ENCODE results near the gene OR2L13.

Gene OR2L13

DNA sequence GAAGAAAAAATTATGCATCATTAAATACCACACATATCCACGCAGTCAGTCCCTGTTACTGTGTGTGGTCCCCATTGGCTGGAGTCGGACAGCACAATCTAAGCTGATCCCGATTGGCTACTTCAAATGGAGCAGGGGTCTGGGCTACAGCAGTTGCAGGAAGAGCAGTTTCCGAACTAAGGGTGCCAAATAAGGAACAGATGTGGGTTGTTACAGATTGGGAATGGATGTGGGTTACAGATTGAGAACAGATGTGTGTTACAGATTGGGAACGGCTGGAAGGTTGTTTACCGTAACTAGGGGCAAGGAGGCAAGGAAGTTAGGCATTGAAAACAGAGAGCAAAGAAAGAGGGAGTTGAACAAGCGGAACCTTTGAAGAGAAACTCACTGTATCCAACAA lies 19.9 kb downstream of the OR2L13 start:
- H3K9me3 ChIP-seq, result peaks cover 0 to 24% (median 15%) of the 10 kb centered on the region in 3 donors
- no peaks in the 10 kb centered on the region for H3K4me1 ChIP-seq
- TF ChIP-seq, protein P1, sequence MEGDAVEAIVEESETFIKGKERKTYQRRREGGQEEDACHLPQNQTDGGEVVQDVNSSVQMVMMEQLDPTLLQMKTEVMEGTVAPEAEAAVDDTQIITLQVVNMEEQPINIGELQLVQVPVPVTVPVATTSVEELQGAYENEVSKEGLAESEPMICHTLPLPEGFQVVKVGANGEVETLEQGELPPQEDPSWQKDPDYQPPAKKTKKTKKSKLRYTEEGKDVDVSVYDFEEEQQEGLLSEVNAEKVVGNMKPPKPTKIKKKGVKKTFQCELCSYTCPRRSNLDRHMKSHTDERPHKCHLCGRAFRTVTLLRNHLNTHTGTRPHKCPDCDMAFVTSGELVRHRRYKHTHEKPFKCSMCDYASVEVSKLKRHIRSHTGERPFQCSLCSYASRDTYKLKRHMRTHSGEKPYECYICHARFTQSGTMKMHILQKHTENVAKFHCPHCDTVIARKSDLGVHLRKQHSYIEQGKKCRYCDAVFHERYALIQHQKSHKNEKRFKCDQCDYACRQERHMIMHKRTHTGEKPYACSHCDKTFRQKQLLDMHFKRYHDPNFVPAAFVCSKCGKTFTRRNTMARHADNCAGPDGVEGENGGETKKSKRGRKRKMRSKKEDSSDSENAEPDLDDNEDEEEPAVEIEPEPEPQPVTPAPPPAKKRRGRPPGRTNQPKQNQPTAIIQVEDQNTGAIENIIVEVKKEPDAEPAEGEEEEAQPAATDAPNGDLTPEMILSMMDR (IDR thresholded peaks at IDR 0.05), result no peak
- intact Hi-C loops (cut with DNase I; ENCODE audit: low total_unique reads), result no loop called here
- no peak overlapping the region for H3K4me3 ChIP-seq
- no peak for DNase-seq
- H3K27me3 ChIP-seq, result no peaks in the 10 kb centered on the region
- no peak overlapping the region for H3K27ac ChIP-seq
- no peaks in the 10 kb centered on the region for H3K36me3 ChIP-seq

- H3K27me3 ChIP-seq, result no peaks in the 10 kb centered on the region
- intact Hi-C loops (cut with DNase I; ENCODE audit: low total_unique reads), result no loop called here
- no peak overlapping the region for H3K27ac ChIP-seq
- DNase-seq, result no peak
- TF ChIP-seq, protein P1 (IDR thresholded peaks at IDR 0.05), result no peak
- no peaks in the 10 kb centered on the region for H3K36me3 ChIP-seq
- no peaks in the 10 kb centered on the region for H3K4me1 ChIP-seq
- no peaks in the 10 kb centered on the region for H3K9me3 ChIP-seq
- H3K4me3 ChIP-seq, result no peak overlapping the region
Measured at GRCh38 chr1:248127653-248128052, 32.7 kb downstream of the OR2L13 start.

- Histone ChIP-seq H3K9me3 (no peaks in the 10 kb centered on the region), H3K27ac (no peak overlapping the region), H3K36me3 (no peaks in the 10 kb centered on the region), H3K4me1 (no peaks in the 10 kb centered on the region), H3K4me3 (no peak overlapping the region), H3K27me3 (no peaks in the 10 kb centered on the region)
- intact Hi-C loops (cut with DNase I; ENCODE audit: low total_unique reads), result no loop called here
- no peak for DNase-seq
- TF ChIP-seq, protein P1 (IDR thresholded peaks at IDR 0.05), result no peak
Measured at GRCh38 chr1:248136811-248137210, 41.8 kb downstream of the OR2L13 start.

DNA sequence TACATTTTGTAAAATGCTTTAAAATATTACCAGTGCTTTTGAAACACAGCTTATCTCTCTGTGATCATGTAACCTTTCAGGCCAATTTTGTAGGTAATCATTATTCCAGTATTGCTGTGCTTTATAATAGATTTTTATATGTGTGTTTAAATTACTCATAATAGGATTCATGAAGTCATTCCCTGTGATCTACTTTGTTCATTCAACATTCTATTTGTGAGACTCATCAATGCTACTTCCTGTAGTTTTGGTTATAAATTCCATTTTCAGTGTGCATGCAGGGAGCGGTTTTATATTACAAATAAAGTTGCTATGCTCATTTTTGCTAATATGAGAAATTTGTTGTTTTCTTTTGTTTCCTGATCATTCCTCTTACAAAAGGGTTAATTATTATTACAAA lies 45.9 kb downstream of the OR2L13 start:
- H3K4me3 ChIP-seq, result no peak overlapping the region
- no peak overlapping the region for H3K27ac ChIP-seq
- H3K9me3 ChIP-seq, result no peaks in the 10 kb centered on the region
- intact Hi-C loops (cut with DNase I; ENCODE audit: low total_unique reads), result no loop called here
- no peaks in the 10 kb centered on the region for H3K27me3 ChIP-seq
- H3K4me1 ChIP-seq, result no peaks in the 10 kb centered on the region
- H3K36me3 ChIP-seq, result no peaks in the 10 kb centered on the region
- TF ChIP-seq, protein P1 (IDR thresholded peaks at IDR 0.05), result no peak
- no peak for DNase-seq

GRCh38 chr1:248143311-248143710 lies 48.3 kb downstream of the OR2L13 start:
- DNase-seq, result no peak
- H3K4me1 ChIP-seq, result no peaks in the 10 kb centered on the region
- intact Hi-C loops (cut with DNase I; ENCODE audit: low total_unique reads), result no loop called here
- no peak overlapping the region for H3K27ac ChIP-seq
- no peaks in the 10 kb centered on the region for H3K9me3 ChIP-seq
- H3K4me3 ChIP-seq, result no peak overlapping the region
- no peaks in the 10 kb centered on the region for H3K27me3 ChIP-seq
- H3K36me3 ChIP-seq, result no peaks in the 10 kb centered on the region
- TF ChIP-seq, protein P1 (IDR thresholded peaks at IDR 0.05), result no peak

GRCh38 chr1:248144513-248145198 lies 49.7 kb downstream of the OR2L13 start, which contains the start of gene OR2M5:
TSS of gene OR2M5 (plus strand) at chr1:248145148. CDS start at chr1:248145148, 0 bp downstream.
- Histone ChIP-seq H3K27ac (no peak within 1 kb of the TSS), H3K9me3 (no peaks in the 10 kb centered on the region), H3K36me3 (no peaks in the 10 kb centered on the region), H3K4me1 (no peaks in the 10 kb centered on the region), H3K4me3 (no peak within 1 kb of the TSS), H3K27me3 (no peaks in the 10 kb centered on the region)
- intact Hi-C loops (cut with DNase I; ENCODE audit: low total_unique reads), result no loop called here
- TF ChIP-seq, protein P1 (IDR thresholded peaks at IDR 0.05), result no peak
- no peak for DNase-seq

All from tibial artery (tissue), 4 donors.